ENCODE data around the gene OTOP3.
"Not testable (repeated sequence)": the region's sequence is repeated elsewhere in the genome, so short reads cannot be mapped to it uniquely, and the experiment has no call there.

The OTOP3 gene

GRCh38 chr17:74935585-74936469 lies at the start of gene OTOP3:
Gene OTOP3, plus strand, starts transcription at chr17:74935898. Its CDS starts 24 bp downstream, at chr17:74935922.
- DNase-seq (ENCODE audit: low read depth), result no peak

DNA sequence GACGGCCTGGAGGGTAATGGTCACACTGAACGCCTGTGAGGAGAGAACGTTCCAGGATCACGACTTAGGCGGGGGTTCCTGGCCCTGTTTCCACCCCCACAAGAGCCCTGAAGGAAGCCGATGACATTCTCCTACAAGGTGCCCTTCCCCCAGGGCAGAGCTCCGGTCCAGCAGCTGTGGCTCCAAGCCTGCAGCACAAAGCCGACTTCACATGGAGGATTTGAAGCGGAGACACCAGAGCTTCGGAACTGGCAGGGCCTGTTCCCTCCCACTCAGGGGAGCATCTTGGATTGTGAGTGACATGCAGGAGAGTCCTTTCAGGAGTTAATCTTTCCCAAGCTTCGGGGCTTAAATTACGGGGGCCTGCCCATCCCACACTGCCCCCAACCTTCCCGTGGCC lies 47.2 kb upstream of the OTOP3 start:
- no peak for DNase-seq (ENCODE audit: low read depth)

GRCh38 chr17:74890554-74890953 lies 45.1 kb upstream of the OTOP3 start:
- no peak for DNase-seq (ENCODE audit: low read depth)

DNA sequence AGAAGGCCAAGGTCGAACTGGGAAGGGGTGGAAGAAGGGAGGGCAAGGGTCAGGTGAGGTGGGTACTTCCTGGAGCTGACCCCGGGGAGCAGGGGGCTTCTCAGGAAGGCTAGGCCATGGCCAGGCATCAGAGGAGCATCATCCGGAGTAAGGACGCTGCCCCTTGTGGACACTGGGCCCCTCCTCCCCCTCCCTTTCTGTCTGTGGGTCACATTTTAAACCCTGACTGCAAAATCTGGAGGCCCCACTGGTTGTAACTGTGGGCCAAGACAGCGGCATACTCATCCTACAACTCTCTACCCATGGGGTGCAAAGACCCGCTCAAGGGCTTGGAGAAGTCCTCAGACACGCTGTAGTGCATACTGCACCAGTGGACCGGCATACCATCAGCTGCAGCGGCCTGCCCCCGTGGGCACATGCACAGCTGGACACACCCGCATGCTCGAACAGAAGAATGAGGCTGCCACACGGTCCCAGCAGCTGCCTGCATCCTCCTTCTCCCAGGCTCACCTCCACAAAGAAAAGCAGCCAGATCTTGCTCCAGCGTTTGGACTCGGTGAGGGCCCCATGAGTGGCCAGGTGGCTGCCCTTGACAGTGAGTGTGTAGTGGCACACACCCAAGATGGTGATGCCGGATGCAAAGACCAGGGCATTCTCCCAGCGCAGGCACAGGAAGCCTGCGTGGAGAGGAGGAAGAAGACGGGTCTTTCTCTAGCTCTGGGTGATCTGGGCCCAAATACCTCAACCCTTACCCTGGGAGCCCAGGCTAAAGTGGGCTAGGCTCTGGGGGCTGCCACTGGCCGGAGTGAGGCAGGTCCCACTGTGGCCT lies 43.5 kb upstream of the OTOP3 start:
- DNase-seq (ENCODE audit: low read depth), result no peak

- DNase-seq (ENCODE audit: low read depth), result no peak
Observed at GRCh38 chr17:74892974-74893911, 42.5 kb upstream of the OTOP3 start, which contains the start of gene FADS6. Gene FADS6, minus strand, starts transcription at chr17:74893633. Its CDS starts 38 bp downstream, at chr17:74893595.

DNA sequence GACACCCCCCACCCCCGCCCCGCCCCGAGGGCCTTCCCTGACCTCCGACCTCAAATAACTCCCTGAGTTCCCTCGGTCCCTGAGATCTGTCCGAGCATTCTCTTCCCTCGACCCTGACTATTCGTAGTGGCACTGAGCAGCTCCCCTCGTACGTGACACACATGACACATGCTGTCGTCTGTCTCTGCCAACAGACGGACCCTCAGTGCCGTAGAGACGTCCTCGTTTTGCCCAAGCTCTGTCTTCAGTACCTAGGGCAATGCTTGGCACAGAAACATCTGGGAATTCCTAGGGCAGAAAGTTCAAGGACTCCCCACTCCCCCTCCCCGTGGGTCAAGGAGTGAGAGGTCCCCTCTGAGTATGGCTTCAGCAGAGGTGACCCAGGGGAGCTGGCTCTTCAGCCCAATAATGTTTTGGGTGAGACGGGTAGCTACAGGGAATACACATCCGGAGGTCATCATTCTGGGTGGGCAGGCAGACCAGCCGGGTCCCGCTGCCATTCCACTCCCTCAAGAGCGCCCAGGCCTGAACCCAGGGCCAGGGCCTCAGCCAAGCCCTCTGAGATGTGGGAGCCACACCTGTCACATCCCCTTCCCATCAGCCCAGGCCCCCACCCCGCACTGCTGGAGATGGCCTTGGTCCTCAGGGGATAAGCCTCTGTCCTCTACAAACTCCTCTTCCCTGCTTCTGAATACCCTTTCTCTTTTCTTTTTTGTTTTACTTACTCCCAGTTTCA lies 41.6 kb upstream of the OTOP3 start:
- DNase-seq (ENCODE audit: low read depth), result no peak

- no peak for DNase-seq (ENCODE audit: low read depth)
Observed at GRCh38 chr17:74898376-74898946, 37.2 kb upstream of the OTOP3 start.

DNA sequence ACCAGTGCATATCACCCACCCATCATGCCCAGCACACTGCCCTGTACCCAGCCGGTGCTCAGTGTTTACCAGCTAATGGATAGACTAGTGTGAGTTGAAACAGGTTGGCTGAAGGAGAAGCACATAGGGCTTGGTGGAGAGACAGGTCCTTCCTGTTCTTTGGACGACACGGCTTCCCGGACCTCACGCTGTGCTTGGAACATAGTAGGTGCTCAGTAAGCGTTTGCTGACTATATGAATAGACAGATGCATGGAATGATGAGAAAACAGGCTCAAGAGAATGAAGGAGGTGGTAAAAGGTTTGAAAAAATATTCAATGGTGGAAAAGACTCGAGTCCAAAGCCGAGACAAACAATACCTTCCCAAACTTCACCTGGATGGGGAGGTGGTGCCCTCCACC lies 35.5 kb upstream of the OTOP3 start:
- DNase-seq (ENCODE audit: low read depth), result no peak

DNA sequence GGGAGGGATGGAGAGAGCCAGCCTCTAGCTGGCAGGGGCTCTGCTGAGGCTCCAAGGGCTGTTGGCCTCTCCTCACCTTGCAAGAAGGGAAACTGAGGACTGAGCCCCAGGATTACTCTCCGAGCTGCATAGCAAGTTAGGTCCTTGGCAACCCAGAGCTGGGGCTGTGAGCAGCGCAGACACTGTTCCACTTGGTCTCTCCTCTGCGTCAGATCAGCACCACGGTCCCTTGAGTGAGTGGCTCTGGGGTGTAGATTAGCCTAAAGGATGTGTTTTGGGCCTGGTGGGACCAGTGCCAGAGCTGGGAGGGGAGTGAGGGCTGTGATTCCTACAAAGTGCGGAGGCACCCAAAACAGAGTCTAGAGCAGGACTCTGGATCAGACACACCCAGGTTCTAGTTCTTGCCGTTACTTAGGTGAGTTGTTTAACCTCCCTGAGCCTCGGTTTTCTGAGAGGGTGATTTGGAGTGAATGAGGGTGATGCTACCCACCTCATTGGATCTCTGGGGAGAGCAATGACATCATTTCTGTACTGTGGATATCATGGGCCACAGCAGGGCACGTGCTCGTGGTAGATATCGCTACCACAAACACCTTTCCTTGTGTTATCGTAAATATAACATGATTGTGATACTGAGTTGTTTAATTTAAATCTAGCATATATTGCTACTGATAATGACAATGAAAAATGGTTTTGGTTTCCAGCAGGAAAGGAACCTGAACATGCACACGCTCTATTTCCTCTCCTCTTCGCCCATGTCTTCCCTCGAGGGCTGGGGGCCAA lies 34.2 kb upstream of the OTOP3 start:
- no peak for DNase-seq (ENCODE audit: low read depth)

- DNase-seq (ENCODE audit: low read depth), result no peak
Observed at GRCh38 chr17:74903034-74903433, 32.7 kb upstream of the OTOP3 start.

DNA sequence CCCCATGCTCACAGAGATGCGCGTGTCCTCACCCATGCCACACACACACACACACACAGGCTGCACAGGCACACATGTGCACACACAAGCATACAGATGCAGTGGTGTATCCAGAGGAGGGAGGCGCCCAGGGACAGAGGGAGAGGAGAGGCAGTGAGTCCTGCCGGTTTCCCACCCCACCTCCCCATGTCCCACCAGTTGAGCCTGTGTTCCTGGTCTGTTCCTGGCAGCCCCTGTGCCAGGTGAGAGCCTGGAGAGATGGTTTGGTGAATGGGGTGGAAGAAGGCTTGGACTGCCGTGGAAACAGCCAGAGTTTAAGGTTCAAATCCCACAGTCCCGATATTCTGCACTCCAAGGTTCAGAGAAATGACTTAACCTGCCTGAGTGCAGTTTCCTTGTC lies 32.0 kb upstream of the OTOP3 start:
- DNase-seq (ENCODE audit: low read depth), result no peak

- DNase-seq (ENCODE audit: low read depth), result no peak
Observed at GRCh38 chr17:74904687-74905409, 30.9 kb upstream of the OTOP3 start.

- DNase-seq (ENCODE audit: low read depth), result not testable (repeated sequence)
Observed at GRCh38 chr17:74906214-74906793, 29.4 kb upstream of the OTOP3 start.

DNA sequence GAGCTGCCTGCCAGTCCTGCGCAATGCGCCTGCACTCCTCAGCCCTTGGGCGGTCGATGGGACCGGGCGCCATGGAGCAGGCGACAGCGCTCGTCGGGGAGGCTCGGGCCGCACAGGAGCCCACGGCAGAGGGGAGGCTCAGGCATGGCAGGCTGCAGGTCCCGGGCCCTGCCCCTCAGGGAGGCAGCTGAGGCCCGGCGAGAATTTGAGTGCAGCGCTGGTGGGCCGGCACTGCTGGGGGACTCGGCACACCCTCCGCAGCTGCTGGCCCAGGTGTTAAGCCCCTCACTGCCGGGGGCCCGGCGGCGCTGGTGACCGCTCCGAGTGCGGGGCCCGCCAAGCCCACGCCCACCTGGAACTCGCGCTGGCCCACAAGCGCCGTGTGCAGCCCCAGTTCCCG lies 28.7 kb upstream of the OTOP3 start:
- no peak for DNase-seq (ENCODE audit: low read depth)

DNA sequence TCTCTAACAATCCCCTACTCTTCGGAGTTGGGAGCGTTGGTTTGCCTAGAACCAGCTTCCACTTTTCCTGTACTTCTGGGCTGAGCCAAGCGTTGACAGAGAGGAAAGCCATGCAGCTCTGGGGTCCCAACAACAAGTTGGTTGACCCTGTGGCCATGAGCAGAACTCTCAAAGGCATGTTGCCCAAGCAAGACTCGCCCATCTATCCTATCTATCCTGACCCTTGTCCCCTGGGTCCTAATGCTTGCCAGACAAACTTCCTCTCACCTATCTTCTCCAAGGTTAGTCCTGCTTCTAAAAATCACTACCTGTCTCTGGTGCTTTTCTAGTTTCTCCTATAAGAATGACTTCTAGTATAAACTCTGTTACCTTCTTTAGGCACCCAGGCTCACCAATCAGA lies 26.6 kb upstream of the OTOP3 start:
- not testable (repeated sequence) for DNase-seq (ENCODE audit: low read depth)

DNA sequence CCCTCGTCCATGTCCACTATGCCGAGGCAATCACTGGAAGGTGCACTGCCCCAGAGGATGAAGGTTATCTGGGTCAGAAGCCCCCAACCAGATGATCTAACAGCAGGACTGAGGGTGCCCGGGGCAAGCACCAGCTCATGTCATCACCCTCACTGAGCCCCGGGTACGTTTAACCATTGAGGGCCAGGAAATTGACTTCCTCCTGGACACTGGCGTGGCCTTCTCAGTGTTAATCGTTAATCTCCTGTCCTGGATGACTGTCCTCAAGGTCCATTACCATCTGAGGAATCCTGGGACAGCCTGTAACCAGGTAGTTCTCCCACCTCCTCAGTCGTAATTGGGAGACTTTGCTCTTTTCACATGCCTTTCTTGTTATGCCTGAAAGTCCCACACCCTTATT lies 24.3 kb upstream of the OTOP3 start:
- DNase-seq (ENCODE audit: low read depth), result not testable (repeated sequence)

DNA sequence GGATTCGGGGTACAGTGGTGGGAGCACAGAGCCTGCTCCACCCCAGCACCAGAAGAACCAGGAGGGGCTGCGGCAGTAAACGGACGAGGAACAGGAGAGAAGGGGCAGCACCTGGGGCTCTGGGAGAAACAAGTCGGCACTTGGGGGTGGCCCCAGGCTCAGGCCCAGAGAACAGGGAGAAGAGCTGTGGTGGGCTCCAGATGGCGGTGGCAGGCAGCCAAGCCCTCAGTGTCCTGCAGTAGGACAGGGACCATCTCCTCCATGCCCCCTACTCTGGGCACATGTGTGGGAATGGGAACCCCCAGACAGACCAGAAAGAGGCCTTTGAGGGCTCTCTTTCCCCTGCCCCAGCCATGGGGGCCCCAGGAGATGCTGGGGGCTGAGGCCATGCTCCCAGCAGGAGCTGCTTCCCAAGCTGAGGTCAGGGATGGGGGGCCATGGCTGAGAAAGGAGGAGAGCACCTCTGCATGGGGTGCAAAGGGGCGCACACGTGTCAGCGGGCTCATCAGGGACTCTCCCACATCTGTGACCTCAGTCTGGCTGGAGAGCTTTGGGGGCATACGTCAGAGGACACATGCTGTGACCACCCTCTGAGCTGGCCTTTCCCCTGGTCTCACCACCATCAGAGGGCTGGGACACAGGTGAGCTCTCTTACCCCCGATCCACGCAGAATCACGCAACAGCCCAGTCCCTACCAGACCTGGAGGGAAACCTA lies 19.4 kb upstream of the OTOP3 start:
- no peak for DNase-seq (ENCODE audit: low read depth)

GRCh38 chr17:74916851-74917199 lies 18.9 kb upstream of the OTOP3 start:
- DNase-seq (ENCODE audit: low read depth), result no peak
